ENCODE data around the gene MALRD1. TPM values are rescaled to one million over a fixed set of nuclear protein-coding genes. Genes with fewer than 3 reads are reported as not detected.

Gene MALRD1
- total and polyA plus RNA-seq, 4 donors: 0.17 to 17.9 (median 4.1) TPM

DNA sequence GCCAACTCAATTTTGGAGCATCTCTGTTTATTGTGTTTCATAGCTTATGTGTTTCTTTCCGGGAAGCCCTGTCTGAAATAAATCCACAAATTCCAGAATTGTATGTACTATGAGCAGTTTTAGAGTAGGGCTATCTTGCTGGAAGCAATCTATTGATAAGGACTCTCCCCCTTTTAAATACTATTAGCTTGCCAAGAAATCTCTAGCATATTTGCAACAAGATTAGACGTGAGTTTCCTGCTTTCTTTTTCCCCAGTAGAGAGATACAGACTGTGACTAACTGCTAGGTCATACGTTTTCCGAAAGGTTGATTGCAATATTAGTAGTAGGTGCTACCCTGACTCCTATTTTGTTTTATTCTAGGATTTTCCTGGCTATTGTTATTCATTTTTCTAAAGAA, 277.0 kb downstream of the MALRD1 start:
- Histone ChIP-seq H3K9ac (ENCODE audit: insufficient read depth in 1 of 2, low read length in 2 of 2) (no peak overlapping the region), H3K27me3 (ENCODE audit: control insufficient read depth in 3 of 3, insufficient read depth in 3 of 3, low read length in 2 of 3) (no peaks in the 10 kb centered on the region), H3K27ac (ENCODE audit: low read depth in 1 of 2, low read length in 1 of 2) (no peak overlapping the region), H3K36me3 (ENCODE audit: control insufficient read depth in 4 of 4, insufficient read depth in 4 of 4, low read length in 4 of 4) (no peaks in the 10 kb centered on the region), H3K4me1 (ENCODE audit: control insufficient read depth in 5 of 5, insufficient read depth in 5 of 5, low read length in 5 of 5) (no peaks in the 10 kb centered on the region), H3K9me3 (ENCODE audit: control insufficient read depth in 4 of 4, insufficient read depth in 3 of 4, low read length in 3 of 4) (no peaks in the 10 kb centered on the region), H3K4me3 (no peak overlapping the region)
- no peak for TF ChIP-seq CTCF (IDR thresholded peaks at IDR 0.05; ENCODE audit: control extremely low read depth, extremely low read depth)
- ATAC-seq (ENCODE audit: insufficient read depth, low FRiP score) (no peak), DNase-seq (peak in 1 of 3 donors; percentile 4)
- 72 to 87% methylated on average over 4 of the region's 4 CpGs for WGBS, 2 donors

- H3K9ac ChIP-seq (ENCODE audit: insufficient read depth in 1 of 2, low read length in 2 of 2): no peak overlapping the region
- ATAC-seq (ENCODE audit: insufficient read depth, low FRiP score): no peak
- H3K4me3 ChIP-seq: no peak overlapping the region
- H3K4me1 ChIP-seq (ENCODE audit: control insufficient read depth in 5 of 5, insufficient read depth in 5 of 5, low read length in 5 of 5): no peaks in the 10 kb centered on the region
- no peaks in the 10 kb centered on the region for H3K9me3 ChIP-seq (ENCODE audit: control insufficient read depth in 4 of 4, insufficient read depth in 3 of 4, low read length in 3 of 4)
- WGBS, 2 donors: 97 to 99% methylated on average over 2 of the region's 2 CpGs
- H3K36me3 ChIP-seq (ENCODE audit: control insufficient read depth in 4 of 4, insufficient read depth in 4 of 4, low read length in 4 of 4): no peaks in the 10 kb centered on the region
- no peak for TF ChIP-seq CTCF (IDR thresholded peaks at IDR 0.05; ENCODE audit: control extremely low read depth, extremely low read depth)
- H3K27ac ChIP-seq (ENCODE audit: low read depth in 1 of 2, low read length in 1 of 2): no peak overlapping the region
- H3K27me3 ChIP-seq (ENCODE audit: control insufficient read depth in 3 of 3, insufficient read depth in 3 of 3, low read length in 2 of 3): no peaks in the 10 kb centered on the region
- DNase-seq: no peak
These were observed 280.0 kb downstream of the MALRD1 start for GRCh38 chr10:19328582-19328981.

DNA sequence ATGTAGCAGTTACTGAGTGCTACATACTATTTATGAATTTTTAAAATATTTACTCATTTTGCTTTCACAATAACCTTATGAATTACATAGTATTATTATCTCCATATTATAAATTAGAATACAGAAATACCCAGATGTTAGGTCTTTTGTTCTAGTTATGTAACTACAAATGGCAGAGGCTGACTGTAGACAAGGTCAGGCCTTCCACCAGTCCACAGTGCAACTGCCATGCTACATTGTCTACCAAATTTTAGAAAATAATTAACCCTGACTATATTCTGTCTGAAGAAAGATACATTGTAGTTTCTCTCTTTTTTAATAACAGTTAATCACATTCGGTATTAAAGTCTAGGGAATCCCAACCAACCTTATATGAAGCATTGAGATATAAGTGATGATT, 280.9 kb downstream of the MALRD1 start:
- H3K36me3 ChIP-seq (ENCODE audit: control insufficient read depth in 4 of 4, insufficient read depth in 4 of 4, low read length in 4 of 4): no peaks in the 10 kb centered on the region
- H3K4me3 ChIP-seq: no peak overlapping the region
- H3K9me3 ChIP-seq (ENCODE audit: control insufficient read depth in 4 of 4, insufficient read depth in 3 of 4, low read length in 3 of 4): no peaks in the 10 kb centered on the region
- H3K27me3 ChIP-seq (ENCODE audit: control insufficient read depth in 3 of 3, insufficient read depth in 3 of 3, low read length in 2 of 3): no peaks in the 10 kb centered on the region
- no peak for TF ChIP-seq CTCF (IDR thresholded peaks at IDR 0.05; ENCODE audit: control extremely low read depth, extremely low read depth)
- DNase-seq: no peak
- WGBS, 2 donors: 88 to 94% methylated on average over 1 of the region's 1 CpG
- H3K9ac ChIP-seq (ENCODE audit: insufficient read depth in 1 of 2, low read length in 2 of 2): no peak overlapping the region
- no peaks in the 10 kb centered on the region for H3K4me1 ChIP-seq (ENCODE audit: control insufficient read depth in 5 of 5, insufficient read depth in 5 of 5, low read length in 5 of 5)
- no peak overlapping the region for H3K27ac ChIP-seq (ENCODE audit: low read depth in 1 of 2, low read length in 1 of 2)
- no peak for ATAC-seq (ENCODE audit: insufficient read depth, low FRiP score)

DNA sequence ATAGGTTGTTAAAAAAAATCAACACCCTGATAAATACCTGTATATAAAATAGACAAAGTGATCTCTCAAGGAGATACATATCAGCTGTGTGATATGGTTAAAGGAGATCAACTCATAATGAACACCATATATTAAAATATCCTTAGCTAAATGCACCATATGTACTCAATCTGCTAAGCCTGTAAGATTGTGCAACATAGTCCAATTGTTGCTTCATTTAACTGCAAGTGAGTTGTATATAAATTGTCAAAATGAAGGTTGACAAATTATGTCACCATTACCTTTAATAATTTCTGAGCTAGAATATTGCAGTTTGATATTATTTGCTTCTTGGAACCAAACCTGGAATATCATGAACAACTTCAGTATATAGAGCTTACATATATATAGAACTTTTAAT, 283.7 kb downstream of the MALRD1 start:
- Histone ChIP-seq H3K4me1 (ENCODE audit: control insufficient read depth in 5 of 5, insufficient read depth in 5 of 5, low read length in 5 of 5) (no peaks in the 10 kb centered on the region), H3K27ac (ENCODE audit: low read depth in 1 of 2, low read length in 1 of 2) (no peak overlapping the region), H3K9me3 (ENCODE audit: control insufficient read depth in 4 of 4, insufficient read depth in 3 of 4, low read length in 3 of 4) (no peaks in the 10 kb centered on the region), H3K4me3 (no peak overlapping the region), H3K36me3 (ENCODE audit: control insufficient read depth in 4 of 4, insufficient read depth in 4 of 4, low read length in 4 of 4) (no peaks in the 10 kb centered on the region), H3K27me3 (ENCODE audit: control insufficient read depth in 3 of 3, insufficient read depth in 3 of 3, low read length in 2 of 3) (no peaks in the 10 kb centered on the region), H3K9ac (ENCODE audit: insufficient read depth in 1 of 2, low read length in 2 of 2) (no peak overlapping the region)
- ATAC-seq (ENCODE audit: insufficient read depth, low FRiP score) (no peak), DNase-seq (peak in 2 of 3 donors; percentile 54 to 78)
- TF ChIP-seq CTCF (IDR thresholded peaks at IDR 0.05; ENCODE audit: control extremely low read depth, extremely low read depth): no peak
